ENCODE results near the gene ETNK2. TPM values are rescaled to one million over a fixed set of nuclear protein-coding genes. Genes with fewer than 3 reads are reported as not detected.

The ETNK2 gene
- total and polyA plus RNA-seq, 2 donors (not counting 1 experiment from before 2014, with no cell fraction given) = 0.49 to 2.8 TPM

- TF ChIP-seq CTCF (IDR thresholded peaks at IDR 0.05) = no peak
- no peak for TF ChIP-seq EZH2 (IDR thresholded peaks at IDR 0.05; ENCODE audit: borderline replicate concordance, insufficient read depth, low read depth, low read length, poor library complexity, severe bottlenecking)
- H2AFZ ChIP-seq (ENCODE audit: insufficient read depth, low read depth, low read length, poor library complexity, severe bottlenecking) = no peak overlapping the region
- ChIA-PET CTCF (interaction anchor here (1.4 to 1.5 kb wide), 3 partner anchors 9 to 245 kb away, joined by 3 to 6 read pairs (median 4); no protein-coding TSS in a partner anchor), POLR2A (no interaction called here)
- peaks cover 12 to 14% of the 10 kb centered on the region in 2 donors for H3K4me1 ChIP-seq (ENCODE audit: control insufficient read depth in 2 of 2, insufficient read depth in 2 of 2, low read length in 2 of 2)
- Mint-ChIP-seq H3K4me3 (peak overlapping the region; percentile 37), H3K4me1 (peaks cover 8% of the 10 kb centered on the region), H3K9me3 (ENCODE audit: insufficient read depth) (no peaks in the 10 kb centered on the region), H3K27me3 (peaks cover 53% of the 10 kb centered on the region), H3K27ac (no peak overlapping the region)
- no peaks in the 10 kb centered on the region for H3K79me2 ChIP-seq (ENCODE audit: control insufficient read depth, insufficient read depth, low read length)
- H3K27me3 ChIP-seq (replicated peaks in 1 of 4; ENCODE audit: control extremely low read depth in 1 of 4, control insufficient read depth in 3 of 4, insufficient read depth in 4 of 4, low read length in 3 of 4) = peaks cover 0 to 24% (median 7%) of the 10 kb centered on the region in 4 experiments
- no peak overlapping the region for H3K4me2 ChIP-seq (replicated peaks; ENCODE audit: low read depth, low read length, poor library complexity, severe bottlenecking)
- H3K9ac ChIP-seq (ENCODE audit: low read length) = no peak overlapping the region
- 94% methylated on average over 4 of the region's 5 CpGs for WGBS (ENCODE audit: insufficient coverage)
- H3K9me3 ChIP-seq (ENCODE audit: control extremely low read depth in 1 of 3, control insufficient read depth in 2 of 3, insufficient read depth in 1 of 3, low read length in 2 of 3) = peaks cover 0 to 3% (median 0%) of the 10 kb centered on the region in 3 donors
- H4K20me1 ChIP-seq (ENCODE audit: control insufficient read depth, insufficient read depth, low read length, poor library complexity, severe bottlenecking) = no peaks in the 10 kb centered on the region
- intact Hi-C loops (cut with micrococcal nuclease) = no loop called here
- no peak overlapping the region for H3K27ac ChIP-seq (ENCODE audit: low read length in 2 of 2)
- DNase-seq = no peak
- no peaks in the 10 kb centered on the region for H3K36me3 ChIP-seq (replicated peaks in 1 of 2; ENCODE audit: control extremely low read depth in 1 of 2, control insufficient read depth in 1 of 2, extremely low read depth in 1 of 2, insufficient read depth in 2 of 2, low read length in 1 of 2)
- no peak for ATAC-seq (ENCODE audit: low read depth)
- no peak overlapping the region for H3K4me3 ChIP-seq (ENCODE audit: control extremely low read depth in 1 of 5, extremely low read depth in 1 of 5, insufficient read depth in 1 of 5, low read depth in 2 of 5, low read length in 4 of 5)
Observed at GRCh38 chr1:204153667-204154066, 1.8 kb upstream of the ETNK2 start.

GRCh38 chr1:204152310-204153044 lies 633 bp upstream of the ETNK2 start:
- Mint-ChIP-seq H3K27me3 (peaks cover 45% of the 10 kb centered on the region), H3K4me3 (peak overlapping the region; percentile 71), H3K4me1 (peaks cover 8% of the 10 kb centered on the region), H3K9me3 (ENCODE audit: insufficient read depth) (no peaks in the 10 kb centered on the region), H3K27ac (no peak overlapping the region)
- CTCF ChIA-PET = interaction anchor here (0.8 to 1.2 kb wide), 3 partner anchors 15 to 211 kb away, joined by 3 to 4 read pairs (median 4); no protein-coding TSS in a partner anchor
- DNase-seq (no peak), ATAC-seq (ENCODE audit: low read depth) (peak; percentile 7)
- no peak overlapping the region for H3K27ac ChIP-seq (ENCODE audit: low read length in 2 of 2)
- peak overlapping the region; percentile 74 for H2AFZ ChIP-seq (ENCODE audit: insufficient read depth, low read depth, low read length, poor library complexity, severe bottlenecking)
- intact Hi-C loops (cut with micrococcal nuclease) = no loop called here
- 37% methylated on average over 19 of the region's 25 CpGs for WGBS (ENCODE audit: insufficient coverage)
- TF ChIP-seq CTCF (IDR thresholded peaks at IDR 0.05) = no peak
- no peak for TF ChIP-seq EZH2 (IDR thresholded peaks at IDR 0.05; ENCODE audit: borderline replicate concordance, insufficient read depth, low read depth, low read length, poor library complexity, severe bottlenecking)
- H3K36me3 ChIP-seq (replicated peaks in 1 of 2; ENCODE audit: control extremely low read depth in 1 of 2, control insufficient read depth in 1 of 2, extremely low read depth in 1 of 2, insufficient read depth in 2 of 2, low read length in 1 of 2) = no peaks in the 10 kb centered on the region
- H4K20me1 ChIP-seq (ENCODE audit: control insufficient read depth, insufficient read depth, low read length, poor library complexity, severe bottlenecking) = no peaks in the 10 kb centered on the region
- H3K4me3 ChIP-seq (ENCODE audit: control extremely low read depth in 1 of 5, extremely low read depth in 1 of 5, insufficient read depth in 1 of 5, low read depth in 2 of 5, low read length in 4 of 5) = peak overlapping the region in 4 of 5 experiments; percentile 28 to 71 (median 60)
- H3K4me1 ChIP-seq (ENCODE audit: control insufficient read depth in 2 of 2, insufficient read depth in 2 of 2, low read length in 2 of 2) = peaks cover 12 to 14% of the 10 kb centered on the region in 2 donors
- no peaks in the 10 kb centered on the region for H3K79me2 ChIP-seq (ENCODE audit: control insufficient read depth, insufficient read depth, low read length)
- POLR2A ChIA-PET = no interaction called here
- peak overlapping the region; percentile 59 for H3K9ac ChIP-seq (ENCODE audit: low read length)
- H3K9me3 ChIP-seq (ENCODE audit: control extremely low read depth in 1 of 3, control insufficient read depth in 2 of 3, insufficient read depth in 1 of 3, low read length in 2 of 3) = peaks cover 0 to 3% (median 0%) of the 10 kb centered on the region in 3 donors
- peaks cover 0 to 24% (median 7%) of the 10 kb centered on the region in 4 experiments for H3K27me3 ChIP-seq (replicated peaks in 1 of 4; ENCODE audit: control extremely low read depth in 1 of 4, control insufficient read depth in 3 of 4, insufficient read depth in 4 of 4, low read length in 3 of 4)
- H3K4me2 ChIP-seq (replicated peaks; ENCODE audit: low read depth, low read length, poor library complexity, severe bottlenecking) = peak overlapping the region; percentile 93
